IMR-90 (cell line): ENCODE measurements around the gene BIK. TPM values are rescaled to one million over a fixed set of nuclear protein-coding genes. Genes with fewer than 3 reads are reported as not detected.

Source experiments
- ATAC-seq: fragments of 200-7000 bp; cut with Tn5 transposase; 2 replicates; pipeline ENCODE4 v1.9.1; 2020; ENCODE audit warnings: low read depth, mild to moderate bottlenecking, moderate library complexity
- BruUV-seq: library from RNA; stranded (reverse); fragments of 400-500 nt; replicated peaks from 2 replicates; lab custom pipeline; 2021; lab: Mats Ljungman, UMichigan
- CTCF ChIA-PET: fragments of 300-600 bp; formaldehyde crosslinking; extraction: SDS; loops from one replicate; lab custom pipeline; 2021; ENCODE audit warnings: antibody characterized with exemption; lab: Yijun Ruan, JAX
- POLR2A ChIA-PET: fragments of 300-600 bp; sonication (Branson Sonifier 250); formaldehyde crosslinking; loops from one replicate; lab custom pipeline; 2022; ENCODE audit warnings: antibody characterized with exemption; ENCODE audit not compliant: unreplicated experiment; lab: Charles Lee
- DNase-seq: peaks from one replicate; pipeline ENCODE4 v3.0.0; 2013
- H2AFZ ChIP-seq: replicated peaks from 2 replicates; pipeline ENCODE3; 2013; ENCODE audit warnings: low read length, mild to moderate bottlenecking; ENCODE audit not compliant: poor library complexity
- H2AK5ac ChIP-seq: 2 replicates; pipeline ENCODE4 v1.6.1; 2013; ENCODE audit warnings: low read depth, low read length, inconsistent platforms
- H2AK9ac ChIP-seq: replicated peaks from 2 replicates; pipeline ENCODE3; 2013; ENCODE audit warnings: mild to moderate bottlenecking, low read depth, low read length, moderate library complexity; ENCODE audit not compliant: poor library complexity
- H2BK120ac ChIP-seq: 2 replicates; pipeline ENCODE4 v1.6.1; 2013; ENCODE audit warnings: low read depth, low read length, inconsistent platforms
- H2BK15ac ChIP-seq: 3 replicates; pipeline ENCODE4 v1.6.1; 2013; ENCODE audit warnings: low read depth, low read length, inconsistent platforms
- H2BK20ac ChIP-seq: 2 replicates; pipeline ENCODE4 v1.6.1; 2013; ENCODE audit warnings: low read depth, mild to moderate bottlenecking, inconsistent platforms, low read length, moderate library complexity
- H2BK5ac ChIP-seq: 2 replicates; pipeline ENCODE4 v1.6.1; 2013; ENCODE audit warnings: mild to moderate bottlenecking, low read depth, low read length, inconsistent platforms; ENCODE audit not compliant: poor library complexity, severe bottlenecking
- H3K14ac ChIP-seq: replicated peaks from 2 replicates; pipeline ENCODE4 v1.6.1; 2013; ENCODE audit warnings: low read depth, low read length, inconsistent platforms
- H3K18ac ChIP-seq: 2 replicates; pipeline ENCODE4 v1.6.1; 2013; ENCODE audit warnings: low read depth, low read length, control low read depth
- H3K23ac ChIP-seq: 2 replicates; pipeline ENCODE4 v1.6.1; 2013; ENCODE audit warnings: low read depth, low read length, inconsistent platforms
- H3K27ac ChIP-seq: 2 replicates; pipeline ENCODE4 v1.5.1; 2013; ENCODE audit warnings: mild to moderate bottlenecking, control low read depth, low read length; ENCODE audit not compliant: insufficient read depth
- H3K27me3 ChIP-seq: 2 replicates; pipeline ENCODE4 v1.6.1; 2013; ENCODE audit warnings: low read length; ENCODE audit not compliant: control insufficient read depth, insufficient read depth
- H3K36me3 ChIP-seq: 2 replicates; pipeline ENCODE4 v1.6.1; 2013; ENCODE audit warnings: low read length, mixed read lengths; ENCODE audit not compliant: control insufficient read depth, insufficient read depth
- H3K4ac ChIP-seq: 2 replicates; pipeline ENCODE4 v1.6.1; 2013; ENCODE audit warnings: low read depth, low read length, inconsistent platforms
- H3K4me1 ChIP-seq: 2 replicates; pipeline ENCODE4 v1.6.1; 2013; ENCODE audit warnings: low read length, mixed read lengths; ENCODE audit not compliant: control insufficient read depth, insufficient read depth
- H3K4me2 ChIP-seq: 2 replicates; pipeline ENCODE4 v1.6.1; 2013; ENCODE audit warnings: low read depth, mild to moderate bottlenecking, control low read depth, low read length, moderate library complexity
- H3K4me3 ChIP-seq: 2 replicates; pipeline ENCODE4 v1.5.1; 2013; ENCODE audit warnings: low read depth, mild to moderate bottlenecking, control low read depth, low read length, moderate library complexity; ENCODE audit not compliant: insufficient read depth
- H3K56ac ChIP-seq: 2 replicates; pipeline ENCODE4 v1.6.1; 2013; ENCODE audit warnings: low read length, inconsistent platforms; ENCODE audit not compliant: insufficient read depth; ENCODE audit errors: extremely low read depth
- H3K79me1 ChIP-seq, 2 experiments: 2 replicates each; pipeline ENCODE4 v1.6.1; 2013; ENCODE audit warnings: low read length in 2 of 2, inconsistent platforms in 1 of 2, low read depth in 1 of 2
- H3K9ac ChIP-seq: 2 replicates; pipeline ENCODE4 v1.6.1; 2013; ENCODE audit warnings: low read depth, low read length, control low read depth
- H3K9me1 ChIP-seq: 2 replicates; pipeline ENCODE4 v1.6.1; 2013; ENCODE audit warnings: low read length, inconsistent platforms; ENCODE audit not compliant: insufficient read depth
- H3K9me3 ChIP-seq: 2 replicates; pipeline ENCODE4 v1.6.1; 2013; ENCODE audit warnings: low read length; ENCODE audit not compliant: control insufficient read depth, insufficient read depth
- H4K20me1 ChIP-seq: 2 replicates; pipeline ENCODE4 v1.6.1; 2013; ENCODE audit warnings: low read length, inconsistent platforms; ENCODE audit not compliant: insufficient read depth
- H4K5ac ChIP-seq: 2 replicates; pipeline ENCODE4 v1.6.1; 2013; ENCODE audit warnings: mild to moderate bottlenecking, low read depth, low read length, control low read depth
- H4K8ac ChIP-seq, 2 experiments: 2 replicates each; pipeline ENCODE4 v1.6.1; 2013; ENCODE audit warnings: low read depth in 2 of 2, low read length in 2 of 2, control low read depth in 1 of 2, inconsistent platforms in 1 of 2
- H4K91ac ChIP-seq: 2 replicates; pipeline ENCODE4 v1.6.1; 2013; ENCODE audit warnings: low read depth, low read length, inconsistent platforms; ENCODE audit not compliant: insufficient read depth
- BHLHE40 ChIP-seq: fragments of 150-350 bp; IDR thresholded peaks from 2 replicates; pipeline ENCODE4 v1.6.1; 2016; ENCODE audit warnings: mild to moderate bottlenecking, low read depth, low read length
- CEBPB ChIP-seq: IDR thresholded peaks from 2 replicates; pipeline ENCODE4 v1.6.1; 2012; ENCODE audit warnings: low read depth, low read length, improper control_type of control experiment
- CHD1 ChIP-seq: IDR thresholded peaks from 2 replicates; pipeline ENCODE4 v1.6.1; 2012; ENCODE audit warnings: low read depth, low read length, improper control_type of control experiment
- CTCF ChIP-seq: conservative IDR thresholded peaks from 2 replicates; pipeline ENCODE4 v1.5.1; 2012; ENCODE audit warnings: mild to moderate bottlenecking, low read depth, low read length, improper control_type of control experiment
- ELK1 ChIP-seq: fragments of 150-350 bp; IDR thresholded peaks from 2 replicates; pipeline ENCODE4 v1.6.1; 2016; ENCODE audit warnings: low read depth, mild to moderate bottlenecking, low read length, moderate library complexity, borderline replicate concordance
- FOS ChIP-seq: fragments of 150-350 bp; IDR thresholded peaks from 2 replicates; pipeline ENCODE4 v1.6.1; 2016; ENCODE audit warnings: low read depth, low read length
- MAFK ChIP-seq: IDR thresholded peaks from 2 replicates; pipeline ENCODE4 v1.6.1; 2012; ENCODE audit warnings: low read depth, low read length, improper control_type of control experiment
- MAZ ChIP-seq: IDR thresholded peaks from 2 replicates; pipeline ENCODE4 v1.6.1; 2012; ENCODE audit warnings: low read depth, mild to moderate bottlenecking, low read length, improper control_type of control experiment, moderate library complexity, borderline replicate concordance
- MXI1 ChIP-seq: IDR thresholded peaks from 2 replicates; pipeline ENCODE4 v1.6.1; 2012; ENCODE audit warnings: low read depth, mild to moderate bottlenecking, low read length, moderate library complexity, borderline replicate concordance
- NFE2L2 ChIP-seq: fragments of 150-350 bp; IDR thresholded peaks from 2 replicates; pipeline ENCODE4 v1.6.1; 2016; ENCODE audit warnings: low read depth, mild to moderate bottlenecking, low read length
- POLR2A ChIP-seq: IDR thresholded peaks from 2 replicates; pipeline ENCODE4 v1.6.1; 2012; ENCODE audit warnings: mild to moderate bottlenecking, low read depth, low read length
- RAD21 ChIP-seq: IDR thresholded peaks from 2 replicates; pipeline ENCODE4 v1.6.1; 2012; ENCODE audit warnings: low read length, improper control_type of control experiment
- RCOR1 ChIP-seq: IDR thresholded peaks from 2 replicates; pipeline ENCODE4 v1.6.1; 2012; ENCODE audit warnings: mild to moderate bottlenecking, low read length, improper control_type of control experiment; ENCODE audit not compliant: insufficient replicate concordance
- RFX5 ChIP-seq: IDR thresholded peaks from 2 replicates; pipeline ENCODE4 v1.8.0; 2012; ENCODE audit warnings: low read depth, mild to moderate bottlenecking, low read length, moderate library complexity
- SMC3 ChIP-seq: fragments of 150-350 bp; IDR thresholded peaks from 2 replicates; pipeline ENCODE4 v1.6.1; 2016; ENCODE audit warnings: low read depth, mild to moderate bottlenecking, antibody characterized with exemption, low read length, moderate library complexity
- USF2 ChIP-seq: fragments of 150-350 bp; IDR thresholded peaks from 2 replicates; pipeline ENCODE4 v1.6.1; 2017; ENCODE audit warnings: mild to moderate bottlenecking, antibody characterized with exemption, low read length, low read depth
- WGBS, 2 experiments: methylation state at CpG; one replicate each; pipeline versions ENCODE4 v1.1.5 to v1.1.7; 2013; ENCODE audit warnings: missing lambda C conversion rate in 2 of 2; ENCODE audit not compliant: insufficient read length in 1 of 2; ENCODE audit errors: extremely low coverage in 2 of 2; 5-methylcytosine and 5-hydroxymethylcytosine counted together
- dilution Hi-C: fragments of 300-500 bp; cut with HindIII; formaldehyde crosslinking; loops from one replicate; pipeline ENCODE4 v1.14.3; 2018; ENCODE audit warnings: low sequenced_read_pairs; ENCODE audit not compliant: unreplicated experiment
- in situ Hi-C: fragments of 300-500 bp; cut with MboI; formaldehyde crosslinking; loops from 3 replicates; pipeline ENCODE4 v1.14.3; 2019; ENCODE audit warnings: low sequenced_read_pairs, inconsistent platforms, mixed read lengths
- intact Hi-C: fragments of 100-400 bp; cut with micrococcal nuclease; formaldehyde crosslinking; loops from 2 replicates; pipeline ENCODE4 v1.10.0; 2022
- polyA plus RNA-seq, 3 experiments: library from polyadenylated mRNA; depleted of rRNA; stranded (reverse); fragments of >200 nt; gene quantifications; 2 replicates each; pipeline ENCODE4 v1.2.3, GENCODE V29; 2012; ENCODE audit warnings: low replicate concordance in 1 of 3
- total RNA-seq: library from RNA; depleted of rRNA; stranded (reverse); fragments of >200 nt; gene quantifications from 2 replicates; pipeline ENCODE4 v1.2.3, GENCODE V29; 2012

BIK gene
- total and polyA plus RNA-seq, 2 of the 4 experiments (the other 2 are of a cell fraction), result 0.18 TPM; not detected in 1

- Histone ChIP-seq H4K5ac (no peak overlapping the region), H3K23ac (no peak overlapping the region), H3K56ac (no peak overlapping the region), H3K4me1 (no peaks in the 10 kb centered on the region; the same call in 1 of the 2 replicates), H3K14ac (no peak overlapping the region), H3K36me3 (no peaks in the 10 kb centered on the region), H2BK20ac (no peak overlapping the region), H2BK15ac (no peak overlapping the region), H2AK9ac (no peak overlapping the region), H2AFZ (peak overlapping the region; percentile 35), H3K4me3 (no peak overlapping the region), H4K8ac (no peak overlapping the region), H2AK5ac (no peak overlapping the region), H3K9me3 (no peaks in the 10 kb centered on the region), H3K9ac (no peak overlapping the region), H3K9me1 (no peaks in the 10 kb centered on the region), H3K79me1 (no peaks in the 10 kb centered on the region), H3K18ac (no peak overlapping the region), H4K91ac (no peak overlapping the region), H3K4ac (no peak overlapping the region), H3K27ac (no peak overlapping the region), H2BK120ac (no peak overlapping the region), H3K4me2 (no peak overlapping the region), H2BK5ac (no peak overlapping the region), H4K20me1 (no peaks in the 10 kb centered on the region), H3K27me3 (peaks cover 57% of the 10 kb centered on the region)
- BruUV-seq, result no TSS peak
- WGBS, 2 experiments, result 68% methylated on average over 4 of the region's 13 CpGs; no CpG with 5 or more reads in 1 of the 2 experiments
- TF ChIP-seq FOS, result no peak
- TF ChIP-seq ELK1, result no peak
- no peak for TF ChIP-seq CEBPB
- no peak for TF ChIP-seq CHD1
- TF ChIP-seq RCOR1, result no peak
- no peak for TF ChIP-seq USF2
- TF ChIP-seq MAZ, result no peak
- no peak for TF ChIP-seq MAFK
- no peak for TF ChIP-seq BHLHE40
- no peak for TF ChIP-seq RFX5
- no peak for TF ChIP-seq NFE2L2
- TF ChIP-seq SMC3, result no peak
- no peak for TF ChIP-seq CTCF
- no peak for TF ChIP-seq RAD21
- TF ChIP-seq POLR2A, result no peak
- TF ChIP-seq MXI1, result no peak
- dilution Hi-C loops (no loop called here), intact Hi-C loops (no loop called here), in situ Hi-C loops (no loop called here)
- ChIA-PET POLR2A (no interaction called here), CTCF (no interaction called here)
- no peak for ATAC-seq
- DNase-seq, result no peak
These were observed 3.1 kb downstream of the BIK start for GRCh38 chr22:43113526-43114251.
